Stimulated activated CD4-positive, alpha-beta T cell treated with anti-CD3 and anti-CD28 coated beads, Interleukin-1b, Interleukin-23, amount 100 ng/mL, for 48 hours (primary cell): ENCODE measurements around the gene RETREG2.

Source experiments
- DNase-seq: peaks from one replicate; pipeline ENCODE4 v3.0.0-alpha.2; 2020

The RETREG2 gene, protein sequence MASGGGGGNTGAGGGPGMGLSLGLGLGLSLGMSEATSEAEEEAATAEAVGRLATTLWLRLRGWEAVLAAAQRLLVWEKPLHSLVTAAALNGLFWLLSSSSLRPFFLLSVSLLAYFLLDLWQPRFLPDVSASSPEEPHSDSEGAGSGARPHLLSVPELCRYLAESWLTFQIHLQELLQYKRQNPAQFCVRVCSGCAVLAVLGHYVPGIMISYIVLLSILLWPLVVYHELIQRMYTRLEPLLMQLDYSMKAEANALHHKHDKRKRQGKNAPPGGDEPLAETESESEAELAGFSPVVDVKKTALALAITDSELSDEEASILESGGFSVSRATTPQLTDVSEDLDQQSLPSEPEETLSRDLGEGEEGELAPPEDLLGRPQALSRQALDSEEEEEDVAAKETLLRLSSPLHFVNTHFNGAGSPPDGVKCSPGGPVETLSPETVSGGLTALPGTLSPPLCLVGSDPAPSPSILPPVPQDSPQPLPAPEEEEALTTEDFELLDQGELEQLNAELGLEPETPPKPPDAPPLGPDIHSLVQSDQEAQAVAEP

DNA sequence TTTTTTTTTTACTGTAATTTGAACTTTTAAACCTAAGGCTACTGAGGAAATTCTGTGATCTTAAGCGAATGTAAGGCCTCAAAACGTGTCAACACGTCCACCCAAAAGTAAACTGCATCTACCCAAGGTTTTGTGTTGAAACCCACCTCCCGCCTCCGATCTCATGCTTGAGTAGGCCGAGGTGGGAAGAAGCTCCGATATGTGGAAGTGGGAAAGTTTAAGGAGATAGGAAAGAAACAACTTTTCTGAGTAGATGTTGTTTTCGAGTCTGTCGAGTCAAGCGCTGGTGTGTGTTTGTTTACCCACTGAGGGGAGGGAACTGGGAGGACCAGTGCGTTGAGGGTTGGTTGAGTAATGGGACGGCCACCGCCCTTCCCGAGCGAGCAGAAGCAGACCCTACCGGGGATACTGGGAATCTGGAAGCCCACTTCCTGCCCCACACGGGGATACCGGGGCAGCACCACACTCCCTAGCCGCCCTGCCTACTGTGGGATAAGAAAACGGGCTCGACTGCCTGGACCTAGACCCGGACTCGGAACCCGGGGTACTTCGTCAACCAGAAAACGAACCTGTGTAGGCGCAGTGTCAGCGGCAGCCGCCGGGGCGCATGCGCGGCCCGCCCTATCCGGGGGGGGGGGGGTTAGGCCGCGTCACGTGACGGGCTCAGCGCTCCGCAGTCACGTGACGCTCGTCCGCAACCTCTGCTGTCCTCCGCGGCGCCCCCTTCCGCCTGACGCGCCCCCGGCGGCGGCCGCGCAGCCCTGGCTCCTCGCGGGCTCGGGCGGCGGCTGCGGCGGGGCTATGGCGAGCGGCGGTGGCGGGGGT, at the start of gene RETREG2:
TSS of gene RETREG2 (plus strand) at position 724 of the 825 bp plus-strand sequence. CDS start at position 802, 78 bp downstream.
- DNase-seq, result peak; percentile 78

GRCh38 chr2:219128396-219128795, 49.7 kb upstream of the RETREG2 start:
- DNase-seq, result no peak

DNA sequence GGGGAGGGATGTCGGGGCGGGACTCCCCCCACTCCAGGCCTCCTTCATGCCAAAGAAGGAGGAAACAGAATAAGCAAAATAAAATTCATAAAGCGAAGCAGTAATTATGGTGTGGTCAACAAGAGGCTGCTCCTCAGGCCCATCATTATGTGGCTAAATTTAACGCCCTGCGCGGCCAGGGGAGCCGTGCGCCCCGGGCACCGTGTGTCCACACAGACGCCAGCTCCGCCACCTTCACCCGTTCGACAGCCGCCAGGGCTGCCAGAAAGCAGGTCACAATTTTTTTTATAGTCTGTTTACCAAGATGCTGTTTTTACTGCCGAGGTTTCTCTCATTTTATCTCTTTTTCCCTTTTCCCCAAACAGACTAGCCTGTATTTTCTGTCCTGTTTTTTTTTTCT, 48.5 kb upstream of the RETREG2 start:
- DNase-seq, result no peak

DNA sequence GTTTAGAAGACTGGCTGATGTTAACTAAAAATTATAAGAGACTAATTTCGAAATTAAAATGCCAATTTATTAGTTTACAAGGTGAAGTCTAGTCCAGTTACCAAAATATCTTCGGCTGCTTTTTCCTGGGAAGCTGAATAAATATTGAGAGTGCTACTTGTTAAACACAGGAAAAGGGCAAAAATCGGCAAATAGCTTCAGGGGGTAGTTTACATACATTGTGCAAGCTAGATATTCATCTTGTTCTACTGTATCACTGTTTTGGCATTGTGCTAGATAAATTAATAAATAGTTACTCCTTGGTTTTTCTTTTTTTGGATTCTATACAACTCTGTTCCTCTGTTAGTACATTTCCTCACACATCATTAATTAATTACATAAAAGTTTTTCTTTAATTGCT, 46.7 kb upstream of the RETREG2 start:
- no peak for DNase-seq

- no peak for DNase-seq
These were observed 46.3 kb upstream of the RETREG2 start for GRCh38 chr2:219131744-219132143.

DNA sequence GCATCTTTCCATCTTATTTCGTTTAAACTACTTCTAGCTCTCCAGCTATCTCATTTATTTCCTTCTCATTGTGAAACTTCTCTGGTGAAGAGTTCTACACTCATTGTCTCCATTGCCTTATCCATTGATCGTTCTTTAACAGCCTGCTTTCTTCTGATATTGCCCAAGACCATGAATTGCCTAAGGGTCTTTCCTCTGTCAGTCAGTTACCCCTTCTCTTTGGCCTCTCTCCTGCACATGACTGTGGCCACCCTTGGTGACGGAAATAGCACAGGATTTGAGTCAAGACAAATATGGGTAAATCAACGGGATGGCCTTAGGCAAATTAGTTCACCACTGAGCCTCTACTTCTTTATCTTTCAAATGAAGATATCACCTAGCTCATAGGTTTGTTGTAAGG, 44.1 kb upstream of the RETREG2 start:
- no peak for DNase-seq

- DNase-seq, result no peak
These were observed 37.4 kb upstream of the RETREG2 start for GRCh38 chr2:219140722-219141121.

GRCh38 chr2:219142329-219142728, 35.7 kb upstream of the RETREG2 start:
- DNase-seq, result no peak

DNA sequence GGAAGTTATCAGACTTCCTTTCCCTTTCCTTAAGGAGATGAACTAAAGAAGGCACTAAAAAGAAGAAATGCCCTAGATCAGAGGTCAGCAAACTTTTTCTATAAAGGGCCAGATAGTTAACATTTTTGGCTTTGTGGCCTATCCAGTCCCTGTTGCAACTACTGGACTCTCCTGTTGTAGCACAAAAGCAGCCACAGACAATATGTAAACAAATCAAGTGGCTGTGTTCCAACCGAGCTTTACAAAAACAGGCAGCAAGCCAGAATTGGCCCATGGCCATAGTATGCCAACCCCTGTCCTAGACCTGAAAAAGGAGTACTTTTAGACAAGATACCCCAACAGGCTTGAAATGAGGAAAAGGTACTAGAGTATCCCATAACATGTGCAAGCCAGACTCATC, 28.4 kb upstream of the RETREG2 start:
- DNase-seq, result no peak

- DNase-seq, result no peak
These were observed 22.9 kb upstream of the RETREG2 start for GRCh38 chr2:219155054-219155644.

DNA sequence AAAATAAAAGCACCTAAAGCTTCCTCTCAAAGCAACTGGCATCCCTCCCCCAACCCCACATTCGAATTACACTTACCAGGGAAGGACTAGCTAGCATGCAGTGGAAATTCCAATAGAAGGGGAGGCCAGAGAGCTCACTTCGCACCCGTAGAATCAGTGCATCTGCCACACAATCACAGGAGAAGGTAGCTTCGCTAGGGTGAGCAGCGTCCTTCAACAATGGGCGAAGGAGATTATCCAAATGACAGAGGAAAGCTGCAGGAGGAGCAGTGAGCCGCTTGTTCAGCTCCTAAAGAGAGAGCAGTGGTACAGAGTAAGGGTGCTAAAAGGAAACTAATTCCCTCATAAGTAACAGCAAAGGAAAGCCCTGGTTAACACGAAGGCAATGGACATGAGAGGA, 20.7 kb upstream of the RETREG2 start:
- DNase-seq, result no peak

DNA sequence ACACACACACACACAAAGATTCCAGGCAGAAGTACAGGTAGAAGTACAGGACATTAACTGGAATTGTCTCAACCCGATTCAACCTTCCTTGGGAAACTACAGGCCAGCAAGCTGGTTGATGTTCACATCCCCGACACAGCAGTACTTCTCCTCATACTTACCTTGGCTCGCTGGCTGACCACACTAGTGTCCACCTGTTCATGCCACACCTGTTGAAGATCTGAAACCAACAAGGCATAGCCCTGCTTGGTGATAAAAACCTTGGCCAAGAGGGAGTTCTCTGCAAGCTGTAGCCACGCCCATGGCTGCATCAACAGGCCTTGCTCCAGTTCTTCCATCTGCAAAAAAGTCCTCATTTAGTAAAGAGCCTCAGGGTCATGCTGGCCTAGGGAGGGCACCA, 20.1 kb upstream of the RETREG2 start:
- DNase-seq, result no peak

DNA sequence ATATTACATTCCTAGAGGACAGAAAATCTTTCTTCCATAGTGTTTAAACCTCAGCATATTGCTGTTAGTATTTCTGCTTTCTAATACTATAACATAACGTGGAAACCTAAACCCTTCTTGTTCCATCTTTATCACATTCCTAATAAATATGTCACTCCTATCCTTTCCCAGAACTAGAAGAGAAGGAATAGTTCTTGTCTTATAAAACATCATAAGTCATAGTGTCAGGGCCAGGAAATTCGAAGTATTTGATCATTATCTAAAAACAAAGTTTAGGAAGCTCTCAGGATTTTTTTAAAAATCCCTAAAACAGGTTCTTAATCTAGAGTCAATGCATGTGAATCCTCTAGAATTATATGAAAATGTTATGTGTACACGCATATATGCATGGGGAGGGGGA, 19.5 kb upstream of the RETREG2 start:
- no peak for DNase-seq

DNA sequence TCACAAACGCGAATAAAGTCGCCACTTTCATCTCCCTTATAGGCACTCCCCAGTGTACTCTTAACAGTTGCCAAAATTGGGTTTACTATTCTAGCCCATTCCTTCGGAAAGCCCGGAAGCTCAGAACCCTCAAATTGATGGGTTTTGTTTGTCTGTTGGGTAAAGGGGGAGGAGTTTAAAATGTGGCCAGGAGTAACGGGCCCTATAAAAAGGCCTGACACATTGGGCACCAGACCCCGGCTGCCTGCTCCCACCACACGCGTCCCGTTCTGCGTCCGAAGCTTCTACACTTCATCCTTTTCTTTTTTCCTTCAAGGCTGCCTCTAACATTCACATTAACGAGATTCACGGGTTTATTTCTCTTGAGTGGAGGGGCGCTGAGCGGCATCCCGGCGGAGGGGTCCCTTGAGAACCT, 18.3 kb upstream of the RETREG2 start:
- DNase-seq, result no peak

DNA sequence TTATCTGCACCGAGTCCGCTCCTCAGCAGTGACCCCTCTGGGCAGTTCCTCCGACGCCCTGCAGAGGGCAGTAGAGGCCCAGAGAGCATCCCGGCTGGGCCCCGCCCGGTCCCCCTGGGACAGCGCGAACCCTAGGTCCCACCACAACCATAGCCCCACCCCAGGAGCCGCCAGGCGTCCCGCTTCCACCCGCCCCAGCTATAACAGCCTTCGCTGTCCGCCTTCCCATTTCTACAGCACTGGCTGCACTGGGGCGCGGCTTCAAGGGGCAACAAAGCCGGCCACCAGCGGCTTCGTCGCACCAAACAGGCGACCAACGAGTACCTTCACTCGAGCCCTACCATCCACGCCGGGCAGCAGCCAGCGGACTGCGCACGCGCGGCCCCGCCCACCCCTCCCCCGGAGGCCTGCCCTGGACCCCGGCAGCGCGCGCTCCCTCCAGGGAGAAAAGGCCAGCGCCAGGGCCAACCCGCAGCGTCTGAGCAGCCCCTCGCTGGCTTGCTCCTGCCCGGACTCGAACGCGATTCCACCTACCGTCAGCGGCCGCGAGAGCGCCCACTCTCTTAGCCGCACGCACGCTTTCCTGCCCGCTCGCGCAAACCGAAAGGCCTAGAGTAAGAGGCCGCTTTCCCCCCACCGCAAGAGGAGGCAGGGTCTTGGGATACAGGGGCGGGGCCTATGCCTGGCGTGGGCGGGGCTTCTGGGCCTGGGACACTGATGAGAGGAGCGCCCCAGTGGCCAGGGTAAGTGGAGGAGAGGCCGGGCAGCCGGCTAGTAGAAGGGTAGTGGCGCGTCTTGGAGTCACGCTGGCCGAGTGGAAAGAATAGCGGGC, 17.7 kb upstream of the RETREG2 start, which contains the start of gene NHEJ1:
TSS of gene NHEJ1 (minus strand) at position 630 of the 832 bp plus-strand sequence. CDS start 2,453 bp downstream, outside the sequence.
- DNase-seq, result peak; percentile 94

DNA sequence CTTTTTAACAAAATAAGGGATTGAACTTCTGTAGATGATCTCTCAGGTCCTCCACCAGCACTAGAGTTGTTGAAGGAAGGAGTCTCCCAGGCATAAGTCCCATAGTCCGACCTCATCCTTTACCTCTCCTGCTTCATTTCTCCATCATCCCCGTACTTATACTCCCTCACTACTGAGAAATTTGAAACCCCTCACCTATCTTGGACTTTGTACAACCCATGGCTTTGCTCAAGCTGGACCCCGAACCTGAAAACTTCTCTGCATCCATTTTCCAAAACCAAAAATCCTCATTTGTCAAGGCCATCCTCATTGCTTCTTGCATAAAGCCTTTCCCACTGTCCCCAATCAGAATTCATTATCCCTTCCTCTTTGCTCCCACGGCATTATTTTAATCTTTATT, 17.0 kb upstream of the RETREG2 start:
- no peak for DNase-seq

- no peak for DNase-seq
These were observed 14.9 kb upstream of the RETREG2 start for GRCh38 chr2:219163156-219163555.

DNA sequence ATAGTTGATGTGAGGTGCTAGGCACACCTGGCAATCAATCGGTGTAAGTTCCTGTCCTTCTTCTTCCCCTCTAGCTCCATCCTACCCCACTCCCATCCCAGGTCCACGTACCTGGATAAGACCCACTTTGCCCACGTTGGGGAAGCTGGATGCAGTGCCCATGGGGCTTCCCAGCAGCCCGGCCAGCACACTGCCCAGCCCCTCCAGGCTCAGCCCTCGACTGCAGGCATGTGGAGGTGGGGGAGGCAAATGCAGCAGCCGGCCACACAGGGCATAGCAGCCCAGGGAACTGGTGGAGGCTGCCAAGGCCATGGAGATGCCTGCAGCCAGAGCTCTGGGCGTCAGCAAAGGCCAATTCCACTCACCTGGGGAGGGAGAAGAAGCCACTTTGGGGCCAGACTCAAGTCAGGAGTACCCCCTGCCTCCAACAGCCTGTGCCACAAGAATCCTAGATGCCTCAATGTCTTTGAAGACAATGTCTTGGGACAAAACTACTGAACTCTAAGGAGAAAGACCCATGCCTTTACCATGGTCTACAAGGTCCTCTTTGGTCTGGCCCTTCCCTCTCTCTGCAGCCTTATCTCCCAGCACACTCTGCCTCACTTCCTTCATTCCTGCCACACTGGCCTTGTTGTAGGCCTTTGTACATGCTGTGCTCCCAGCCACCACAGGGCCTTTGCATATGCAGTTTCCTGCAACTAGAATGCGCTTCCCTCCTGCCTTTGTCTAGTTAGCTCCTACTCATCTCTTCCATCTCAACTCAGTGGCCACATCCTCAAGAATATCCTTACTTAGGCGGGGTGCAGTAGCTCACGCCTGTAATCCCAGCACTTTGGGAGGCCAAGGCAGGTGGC, 12.8 kb upstream of the RETREG2 start:
- no peak for DNase-seq

GRCh38 chr2:219167997-219168396, 10.1 kb upstream of the RETREG2 start:
- no peak for DNase-seq

GRCh38 chr2:219168526-219168925, 9.5 kb upstream of the RETREG2 start:
- no peak for DNase-seq

- DNase-seq, result no peak
These were observed 9.1 kb upstream of the RETREG2 start for GRCh38 chr2:219168932-219169331.
